K562 (cell line): ENCODE data around the gene FARP1.

Experiments
- BRD4 ChIP-seq: fragments of 200-600 bp; sonication (generic); IDR thresholded peaks from 2 replicates; pipeline ENCODE4 v1.6.1; 2017; ENCODE audit warnings: inconsistent platforms
- CBX8 ChIP-seq: fragments of 200-600 bp; sonication (generic); IDR thresholded peaks from 2 replicates; pipeline ENCODE4 v1.6.1; 2012; ENCODE audit warnings: borderline replicate concordance, mixed run types, low read depth, mild to moderate bottlenecking, moderate library complexity, mixed read lengths, low read length, control low read depth, inconsistent platforms; ENCODE audit not compliant: poor library complexity, severe bottlenecking; ENCODE audit errors: extremely low read depth
- EGR1 ChIP-seq: fragments of 450-650 bp; conservative IDR thresholded peaks from 2 replicates; pipeline ENCODE4 v1.6.1; 2017; ENCODE audit warnings: mild to moderate bottlenecking
- NCOA6 ChIP-seq: fragments of 450-650 bp; IDR thresholded peaks from 2 replicates; pipeline ENCODE4 v1.6.1; 2017; ENCODE audit warnings: mild to moderate bottlenecking
- NFXL1 ChIP-seq: fragments of 450-650 bp; formaldehyde crosslinking; IDR thresholded peaks from 2 replicates; pipeline ENCODE4 v1.4.0; 2021; ENCODE audit warnings: mild to moderate bottlenecking
- NR2C1 ChIP-seq, 2 experiments: fragments of 450-650 bp; IDR thresholded peaks; 2 replicates each; pipeline ENCODE4 v1.6.1; 2017; ENCODE audit warnings: mild to moderate bottlenecking in 2 of 2, antibody characterized with exemption in 1 of 2, inconsistent platforms in 1 of 2, missing compliant biosample characterization in 1 of 2, missing genetic modification characterization in 1 of 2
- SIN3A ChIP-seq, 2 experiments: fragments of 150-350 bp in 1 of 2; IDR thresholded peaks; 2 replicates each; pipeline ENCODE4 v1.6.1; 2011 to 2016; ENCODE audit warnings: borderline replicate concordance in 2 of 2, low read depth in 2 of 2, low read length in 2 of 2, mild to moderate bottlenecking in 2 of 2, moderate library complexity in 2 of 2; ENCODE audit not compliant: control insufficient read depth in 1 of 2
- SREBF2 ChIP-seq: sonication (generic); formaldehyde crosslinking; IDR thresholded peaks from 2 replicates; pipeline ENCODE4 v1.4.0; 2020; ENCODE audit warnings: mild to moderate bottlenecking, missing genetic modification reagents
- WHSC1 ChIP-seq: IDR thresholded peaks from one replicate; pipeline ENCODE4 v1.6.1; 2012; ENCODE audit warnings: low read length, control low read depth, inconsistent platforms
- YBX1 ChIP-seq: fragments of 450-650 bp; IDR thresholded peaks from 2 replicates; pipeline ENCODE4 v1.7.1; 2016; ENCODE audit warnings: mild to moderate bottlenecking
- TF ChIP-seq, protein P1 (sequence below): conservative IDR thresholded peaks from 2 replicates; pipeline ENCODE4 v1.6.1; 2011; ENCODE audit warnings: low read depth, mild to moderate bottlenecking, low read length; ENCODE audit not compliant: control insufficient read depth
- TF ChIP-seq, protein P2 (sequence below): fragments of 200-800 bp; sonication (Bioruptor generic); IDR thresholded peaks from 2 replicates; pipeline ENCODE4 v1.6.1; 2016; ENCODE audit warnings: missing genetic modification characterization, missing compliant biosample characterization
- TF ChIP-seq, protein P3 (sequence below): sonication (generic); IDR thresholded peaks from 2 replicates; pipeline ENCODE4 v1.6.1; 2016

DNA sequence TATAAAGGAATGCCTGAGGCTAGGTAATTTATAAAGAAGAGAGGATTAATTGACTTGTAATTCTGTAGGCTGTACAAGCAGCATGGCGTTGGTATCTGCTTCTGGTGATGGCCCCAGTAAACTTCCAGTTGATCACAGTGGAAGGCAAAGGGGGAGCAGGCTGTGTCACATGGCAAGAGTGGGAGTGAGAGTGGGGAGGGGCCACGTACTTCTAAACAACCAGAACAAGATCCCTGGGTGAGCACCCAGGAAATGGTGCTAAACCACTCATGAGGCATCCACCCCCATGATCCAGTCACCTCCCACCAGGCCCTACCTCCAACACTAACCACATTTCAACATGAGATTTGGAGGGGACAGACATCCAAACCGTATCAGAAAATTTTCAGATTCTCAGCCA lies 37.2 kb downstream of the FARP1 start:
- TF ChIP-seq NCOA6 (no peak), SIN3A (IDR thresholded peaks at IDR 0.05; ENCODE audit: borderline replicate concordance in 2 of 2, control insufficient read depth in 1 of 2, low read depth in 2 of 2, low read length in 2 of 2) (no peak), NR2C1 (IDR thresholded peaks at IDR 0.05) (no peak), NR2C1 (tag; IDR thresholded peaks at IDR 0.05) (no peak), NFXL1 (no peak), YBX1 (no peak), BRD4 (no peak), WHSC1 (no peak), EGR1 (no peak), CBX8 (no peak), SREBF2 (CRISPR knock-in tag) (no peak)
- TF ChIP-seq, protein P1, sequence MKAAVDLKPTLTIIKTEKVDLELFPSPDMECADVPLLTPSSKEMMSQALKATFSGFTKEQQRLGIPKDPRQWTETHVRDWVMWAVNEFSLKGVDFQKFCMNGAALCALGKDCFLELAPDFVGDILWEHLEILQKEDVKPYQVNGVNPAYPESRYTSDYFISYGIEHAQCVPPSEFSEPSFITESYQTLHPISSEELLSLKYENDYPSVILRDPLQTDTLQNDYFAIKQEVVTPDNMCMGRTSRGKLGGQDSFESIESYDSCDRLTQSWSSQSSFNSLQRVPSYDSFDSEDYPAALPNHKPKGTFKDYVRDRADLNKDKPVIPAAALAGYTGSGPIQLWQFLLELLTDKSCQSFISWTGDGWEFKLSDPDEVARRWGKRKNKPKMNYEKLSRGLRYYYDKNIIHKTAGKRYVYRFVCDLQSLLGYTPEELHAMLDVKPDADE = no peak
- TF ChIP-seq, protein P2, sequence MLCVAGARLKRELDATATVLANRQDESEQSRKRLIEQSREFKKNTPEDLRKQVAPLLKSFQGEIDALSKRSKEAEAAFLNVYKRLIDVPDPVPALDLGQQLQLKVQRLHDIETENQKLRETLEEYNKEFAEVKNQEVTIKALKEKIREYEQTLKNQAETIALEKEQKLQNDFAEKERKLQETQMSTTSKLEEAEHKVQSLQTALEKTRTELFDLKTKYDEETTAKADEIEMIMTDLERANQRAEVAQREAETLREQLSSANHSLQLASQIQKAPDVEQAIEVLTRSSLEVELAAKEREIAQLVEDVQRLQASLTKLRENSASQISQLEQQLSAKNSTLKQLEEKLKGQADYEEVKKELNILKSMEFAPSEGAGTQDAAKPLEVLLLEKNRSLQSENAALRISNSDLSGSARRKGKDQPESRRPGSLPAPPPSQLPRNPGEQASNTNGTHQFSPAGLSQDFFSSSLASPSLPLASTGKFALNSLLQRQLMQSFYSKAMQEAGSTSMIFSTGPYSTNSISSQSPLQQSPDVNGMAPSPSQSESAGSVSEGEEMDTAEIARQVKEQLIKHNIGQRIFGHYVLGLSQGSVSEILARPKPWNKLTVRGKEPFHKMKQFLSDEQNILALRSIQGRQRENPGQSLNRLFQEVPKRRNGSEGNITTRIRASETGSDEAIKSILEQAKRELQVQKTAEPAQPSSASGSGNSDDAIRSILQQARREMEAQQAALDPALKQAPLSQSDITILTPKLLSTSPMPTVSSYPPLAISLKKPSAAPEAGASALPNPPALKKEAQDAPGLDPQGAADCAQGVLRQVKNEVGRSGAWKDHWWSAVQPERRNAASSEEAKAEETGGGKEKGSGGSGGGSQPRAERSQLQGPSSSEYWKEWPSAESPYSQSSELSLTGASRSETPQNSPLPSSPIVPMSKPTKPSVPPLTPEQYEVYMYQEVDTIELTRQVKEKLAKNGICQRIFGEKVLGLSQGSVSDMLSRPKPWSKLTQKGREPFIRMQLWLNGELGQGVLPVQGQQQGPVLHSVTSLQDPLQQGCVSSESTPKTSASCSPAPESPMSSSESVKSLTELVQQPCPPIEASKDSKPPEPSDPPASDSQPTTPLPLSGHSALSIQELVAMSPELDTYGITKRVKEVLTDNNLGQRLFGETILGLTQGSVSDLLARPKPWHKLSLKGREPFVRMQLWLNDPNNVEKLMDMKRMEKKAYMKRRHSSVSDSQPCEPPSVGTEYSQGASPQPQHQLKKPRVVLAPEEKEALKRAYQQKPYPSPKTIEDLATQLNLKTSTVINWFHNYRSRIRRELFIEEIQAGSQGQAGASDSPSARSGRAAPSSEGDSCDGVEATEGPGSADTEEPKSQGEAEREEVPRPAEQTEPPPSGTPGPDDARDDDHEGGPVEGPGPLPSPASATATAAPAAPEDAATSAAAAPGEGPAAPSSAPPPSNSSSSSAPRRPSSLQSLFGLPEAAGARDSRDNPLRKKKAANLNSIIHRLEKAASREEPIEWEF = no peak
- TF ChIP-seq, protein P3, sequence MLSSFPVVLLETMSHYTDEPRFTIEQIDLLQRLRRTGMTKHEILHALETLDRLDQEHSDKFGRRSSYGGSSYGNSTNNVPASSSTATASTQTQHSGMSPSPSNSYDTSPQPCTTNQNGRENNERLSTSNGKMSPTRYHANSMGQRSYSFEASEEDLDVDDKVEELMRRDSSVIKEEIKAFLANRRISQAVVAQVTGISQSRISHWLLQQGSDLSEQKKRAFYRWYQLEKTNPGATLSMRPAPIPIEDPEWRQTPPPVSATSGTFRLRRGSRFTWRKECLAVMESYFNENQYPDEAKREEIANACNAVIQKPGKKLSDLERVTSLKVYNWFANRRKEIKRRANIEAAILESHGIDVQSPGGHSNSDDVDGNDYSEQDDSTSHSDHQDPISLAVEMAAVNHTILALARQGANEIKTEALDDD = no peak
